Endodermal cell (in vitro differentiated cells): ENCODE measurements around the gene TPR. TPM values are rescaled to one million over a fixed set of nuclear protein-coding genes. Genes with fewer than 3 reads are reported as not detected.
A peak's percentile ranks its signal among the peaks of the same experiment; 100 is the strongest.

ENCODE experiments used
- DNase-seq: peaks from one replicate; pipeline ENCODE4 v3.0.0-alpha.2; 2017
- H3K27ac ChIP-seq: 2 replicates; pipeline ENCODE4 v1.5.1; 2013; ENCODE audit warnings: mild to moderate bottlenecking, low read depth, low read length, moderate library complexity
- H3K27me3 ChIP-seq: 2 replicates; pipeline ENCODE4 v1.6.1; 2013; ENCODE audit warnings: mild to moderate bottlenecking, low read length, moderate library complexity; ENCODE audit not compliant: insufficient read depth, control insufficient read depth, poor library complexity, severe bottlenecking
- H3K36me3 ChIP-seq: 2 replicates; pipeline ENCODE4 v1.7.0; 2013; ENCODE audit warnings: mild to moderate bottlenecking, low read length, moderate library complexity; ENCODE audit not compliant: control insufficient read depth, insufficient read depth
- H3K4me1 ChIP-seq: one replicate; pipeline ENCODE4 v1.7.0; 2013; ENCODE audit warnings: low read length; ENCODE audit not compliant: control insufficient read depth, insufficient read depth
- H3K4me3 ChIP-seq: 2 replicates; pipeline ENCODE4 v1.5.1; 2013; ENCODE audit warnings: mild to moderate bottlenecking, low read length, moderate library complexity
- H3K9ac ChIP-seq: 2 replicates; pipeline ENCODE4 v1.6.1; 2013; ENCODE audit warnings: mild to moderate bottlenecking, low read length, moderate library complexity; ENCODE audit not compliant: poor library complexity, severe bottlenecking; ENCODE audit errors: extremely low read depth
- H3K9me3 ChIP-seq: 2 replicates; pipeline ENCODE4 v1.6.1; 2013; ENCODE audit warnings: mild to moderate bottlenecking, low read length, moderate library complexity; ENCODE audit not compliant: control insufficient read depth
- H3K27ac Mint-ChIP-seq: 2 replicates; pipeline ENCODE4 v1.8.0; 2020; ENCODE audit warnings: mixed read lengths
- H3K27me3 Mint-ChIP-seq: 2 replicates; pipeline ENCODE4 v1.8.0; 2021; ENCODE audit warnings: mild to moderate bottlenecking, mixed read lengths; ENCODE audit not compliant: insufficient read depth
- H3K36me3 Mint-ChIP-seq: 2 replicates; pipeline ENCODE4 v1.8.0; 2020; ENCODE audit warnings: low read depth, mixed read lengths
- H3K4me1 Mint-ChIP-seq: 2 replicates; pipeline ENCODE4 v1.8.0; 2020; ENCODE audit warnings: mixed read lengths
- H3K4me3 Mint-ChIP-seq: 2 replicates; pipeline ENCODE4 v1.8.0; 2020; ENCODE audit warnings: mild to moderate bottlenecking, moderate library complexity, mixed read lengths
- H3K9me3 Mint-ChIP-seq: 2 replicates; pipeline ENCODE4 v1.8.0; 2020; ENCODE audit warnings: mild to moderate bottlenecking, mixed read lengths
- CTCF ChIP-seq: fragments of 200-600 bp; sonication (generic); conservative IDR thresholded peaks from 2 replicates; pipeline ENCODE4 v1.5.0; 2021; ENCODE audit warnings: antibody characterized with exemption, mild to moderate bottlenecking
- WGBS, 2 experiments: methylation state at CpG; one replicate each; pipeline versions ENCODE4 v1.1.5 to v1.1.7; 2013; ENCODE audit warnings: missing lambda C conversion rate in 2 of 2, mixed read lengths in 1 of 2; ENCODE audit not compliant: insufficient coverage in 1 of 2, insufficient read length in 1 of 2; 5-methylcytosine and 5-hydroxymethylcytosine counted together
- total RNA-seq, 2 donors: library from RNA; stranded (reverse); fragmentation: NEBNext Ultra II Directional in 1 of 2; extraction: Animal tissue kit (Norgen Biotek cat#: 25700) in 1 of 2; gene quantifications; 2 replicates in 1 of 2; 3 replicates in 1 of 2; pipeline ENCODE4 v1.2.1, GENCODE V29; 2021

The TPR gene
- total RNA-seq, 2 donors from 2014 or later = 120 to 124 TPM

- H3K4me1 Mint-ChIP-seq = no peaks in the 10 kb centered on the region
- H3K27me3 Mint-ChIP-seq = no peaks in the 10 kb centered on the region
- no peak for DNase-seq
- 100% methylated on average over 1 of the region's 1 CpG; no CpG with 5 or more reads in 1 of the 2 experiments for WGBS, 2 experiments
- TF ChIP-seq CTCF = no peak
- H3K9me3 ChIP-seq = no peaks in the 10 kb centered on the region
- no peak overlapping the region for H3K27ac Mint-ChIP-seq
- H3K9ac ChIP-seq = no peak overlapping the region
- no peaks in the 10 kb centered on the region for H3K9me3 Mint-ChIP-seq
- H3K4me3 Mint-ChIP-seq = no peak overlapping the region
- H3K4me1 ChIP-seq = no peaks in the 10 kb centered on the region
- peaks cover 15% of the 10 kb centered on the region for H3K36me3 Mint-ChIP-seq
- no peak overlapping the region for H3K27ac ChIP-seq
- H3K4me3 ChIP-seq = no peak overlapping the region
- H3K27me3 ChIP-seq = no peaks in the 10 kb centered on the region
- peaks cover 60% of the 10 kb centered on the region for H3K36me3 ChIP-seq
These were observed 38.3 kb upstream of the TPR start for GRCh38 chr1:186413319-186413718.

- Mint-ChIP-seq H3K4me1 (no peaks in the 10 kb centered on the region), H3K27me3 (no peaks in the 10 kb centered on the region), H3K36me3 (peaks cover 26% of the 10 kb centered on the region), H3K9me3 (no peaks in the 10 kb centered on the region), H3K4me3 (no peak overlapping the region), H3K27ac (no peak overlapping the region)
- WGBS, 2 experiments = 95% methylated on average over 3 of the region's 3 CpGs; no CpG with 5 or more reads in 1 of the 2 experiments
- Histone ChIP-seq H3K4me1 (no peaks in the 10 kb centered on the region), H3K9me3 (no peaks in the 10 kb centered on the region), H3K4me3 (no peak overlapping the region), H3K9ac (no peak overlapping the region), H3K27ac (no peak overlapping the region), H3K27me3 (no peaks in the 10 kb centered on the region), H3K36me3 (peaks cover 74% of the 10 kb centered on the region)
- no peak for DNase-seq
- TF ChIP-seq CTCF = no peak
These were observed 34.0 kb upstream of the TPR start for GRCh38 chr1:186409091-186409490.

DNA sequence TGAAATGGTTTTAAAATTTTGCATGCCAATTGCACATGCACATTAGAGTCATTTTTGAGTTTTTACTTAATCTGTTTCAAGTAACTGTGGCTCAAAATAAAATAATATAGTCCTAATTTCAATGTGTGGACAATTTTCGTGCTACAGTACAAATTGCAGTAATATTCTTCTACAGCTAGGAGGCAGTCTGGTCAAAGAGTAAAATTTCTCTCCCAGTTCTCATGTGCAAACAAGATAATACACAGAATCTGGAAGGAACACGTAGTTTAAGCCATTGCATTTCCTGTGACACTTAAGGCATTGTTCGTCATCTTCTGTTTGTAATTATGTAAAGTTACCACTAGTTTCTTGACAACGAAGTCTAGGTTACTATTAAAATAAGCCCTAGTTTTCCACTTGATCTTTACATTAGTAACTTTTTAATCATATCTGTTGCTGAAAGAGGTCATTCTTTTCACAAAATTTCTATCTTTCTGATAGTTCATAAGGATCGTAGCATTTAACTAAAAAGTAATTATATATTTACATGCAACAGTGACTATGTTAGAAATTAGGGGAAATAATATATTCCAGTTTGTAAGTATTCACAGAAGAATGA, 29.5 kb upstream of the TPR start:
- WGBS, 2 experiments = 64 to 84% methylated on average over 3 to 4 of the region's 5 CpGs
- Histone ChIP-seq H3K9me3 (no peaks in the 10 kb centered on the region), H3K27ac (no peak overlapping the region), H3K36me3 (peaks cover 61% of the 10 kb centered on the region), H3K4me1 (no peaks in the 10 kb centered on the region), H3K9ac (no peak overlapping the region), H3K27me3 (no peaks in the 10 kb centered on the region), H3K4me3 (no peak overlapping the region)
- Mint-ChIP-seq H3K27me3 (no peaks in the 10 kb centered on the region), H3K4me1 (no peaks in the 10 kb centered on the region), H3K27ac (no peak overlapping the region), H3K36me3 (peaks cover 37% of the 10 kb centered on the region), H3K9me3 (no peaks in the 10 kb centered on the region), H3K4me3 (no peak overlapping the region)
- DNase-seq = no peak
- peak; percentile 84 for TF ChIP-seq CTCF
